ENCODE measurements around the gene BCS1L.
"Not testable (repeated sequence)": the region's sequence is repeated elsewhere in the genome, so short reads cannot be mapped to it uniquely, and the experiment has no call there.

Gene BCS1L

GRCh38 chr2:218662377-218662776, 2.9 kb downstream of the BCS1L start:
- no peak for DNase-seq

DNA sequence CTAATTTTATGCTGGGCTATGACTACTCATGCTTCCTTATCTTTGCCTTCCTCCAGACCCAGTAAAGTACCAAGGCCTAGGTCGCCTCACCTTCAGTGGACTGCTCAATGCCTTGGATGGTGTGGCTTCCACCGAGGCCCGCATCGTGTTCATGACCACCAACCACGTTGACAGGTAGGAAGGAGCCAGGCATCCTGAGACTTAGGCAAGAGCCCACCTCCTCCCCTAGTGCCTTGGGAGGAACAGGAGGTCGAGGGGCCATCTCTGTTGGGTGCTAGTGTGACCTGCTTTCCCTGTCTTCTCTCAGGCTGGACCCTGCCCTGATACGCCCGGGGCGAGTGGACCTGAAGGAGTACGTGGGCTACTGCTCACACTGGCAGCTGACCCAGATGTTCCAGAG, 3.3 kb downstream of the BCS1L start:
- no peak for DNase-seq

- DNase-seq, result no peak
Observed at GRCh38 chr2:218663901-218664300, 4.4 kb downstream of the BCS1L start.

- no peak for DNase-seq
Observed at GRCh38 chr2:218664653-218665052, 5.2 kb downstream of the BCS1L start.

GRCh38 chr2:218671097-218671653, 11.7 kb downstream of the BCS1L start:
- no peak for DNase-seq

DNA sequence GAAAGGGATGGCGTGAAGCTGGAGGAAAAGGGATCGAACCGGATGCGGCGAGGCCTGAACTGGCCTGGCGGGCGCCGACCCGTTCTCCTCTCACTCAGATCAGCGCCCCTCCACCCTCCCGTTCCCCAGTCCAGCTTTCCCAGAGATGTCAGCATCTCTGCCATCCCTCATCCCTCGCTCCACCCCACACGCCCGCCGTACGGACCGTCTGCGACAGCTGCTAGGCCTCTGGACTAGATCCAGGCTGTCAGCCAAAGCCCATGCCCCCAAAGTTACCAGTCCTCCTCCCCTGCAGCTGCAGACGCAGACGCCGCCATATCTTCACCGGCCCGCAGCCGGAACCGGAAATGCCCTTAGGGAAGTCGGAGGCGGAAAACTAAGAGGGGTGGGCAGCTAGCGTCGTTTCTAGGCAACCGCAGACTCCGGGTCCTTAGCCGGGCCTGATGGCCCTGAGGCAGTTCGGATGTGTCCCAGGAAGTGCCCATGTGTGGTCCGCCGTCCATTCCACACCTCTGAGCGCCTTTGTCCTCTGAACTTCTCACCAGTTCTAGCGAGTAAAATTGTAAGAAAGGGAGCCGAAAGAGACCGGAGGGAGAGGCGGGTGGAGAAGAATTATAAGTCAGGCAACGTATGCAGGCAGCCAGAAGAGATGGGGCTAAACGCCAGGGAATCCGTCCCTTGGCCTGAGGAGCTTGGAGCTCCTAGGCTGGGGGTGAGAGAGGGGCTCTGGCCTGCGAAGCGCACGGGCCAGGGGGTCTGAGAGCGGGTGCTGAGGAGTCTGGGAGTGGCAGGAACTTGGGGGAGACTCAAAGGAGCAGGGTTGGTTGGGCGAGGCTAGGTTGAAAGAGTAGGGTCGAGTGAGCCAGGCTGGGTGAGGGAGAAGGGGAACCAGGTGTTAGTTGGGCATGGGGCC, 12.4 kb downstream of the BCS1L start, which contains the start of the genes RNF25 and STK36:
Gene RNF25, minus strand, starts transcription at position 349 of the 913 bp plus-strand sequence. Its CDS starts 32 bp downstream, at position 317.
Gene STK36, plus strand, starts transcription at position 433 of the 913 bp plus-strand sequence. CDS start 744 bp downstream, outside the sequence.
- peak; percentile 48 for DNase-seq

DNA sequence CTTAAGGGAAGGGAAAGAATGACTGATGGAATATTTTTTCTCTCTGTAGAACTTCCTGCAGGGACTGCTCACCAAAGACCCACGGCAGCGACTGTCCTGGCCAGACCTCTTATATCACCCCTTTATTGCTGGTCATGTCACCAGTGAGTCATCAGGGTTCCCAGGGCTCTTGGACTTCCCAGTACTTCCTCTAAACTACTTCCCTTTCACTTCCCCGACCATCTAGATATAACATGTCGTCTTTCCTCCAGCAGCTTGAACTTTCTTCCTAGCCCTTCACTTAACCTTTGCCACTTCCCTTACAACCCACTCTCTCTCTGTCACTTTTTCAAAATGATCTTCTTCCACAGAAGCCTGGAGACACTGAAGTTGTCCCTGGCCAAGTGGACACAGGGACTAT, 19.6 kb downstream of the BCS1L start:
- no peak for DNase-seq

DNA sequence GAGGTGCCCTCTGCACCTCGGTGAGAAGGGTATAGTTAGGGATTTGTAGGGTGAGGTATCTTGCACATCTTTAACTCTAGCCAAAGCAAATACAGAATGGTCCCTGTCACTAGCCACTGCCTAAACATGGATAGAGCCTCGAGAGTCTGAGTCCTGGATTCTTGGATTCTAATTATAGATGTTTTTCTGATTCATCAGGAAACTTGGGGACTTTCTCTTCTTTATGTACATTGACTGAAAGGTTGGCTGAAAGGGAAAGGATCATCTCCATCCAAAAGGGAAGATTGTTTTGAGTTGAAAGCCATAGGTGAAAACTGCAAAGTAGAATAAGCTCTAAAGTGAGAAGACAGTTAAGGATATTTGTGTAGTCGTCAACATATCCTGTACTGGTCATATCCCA, 20.6 kb downstream of the BCS1L start:
- no peak for DNase-seq

DNA sequence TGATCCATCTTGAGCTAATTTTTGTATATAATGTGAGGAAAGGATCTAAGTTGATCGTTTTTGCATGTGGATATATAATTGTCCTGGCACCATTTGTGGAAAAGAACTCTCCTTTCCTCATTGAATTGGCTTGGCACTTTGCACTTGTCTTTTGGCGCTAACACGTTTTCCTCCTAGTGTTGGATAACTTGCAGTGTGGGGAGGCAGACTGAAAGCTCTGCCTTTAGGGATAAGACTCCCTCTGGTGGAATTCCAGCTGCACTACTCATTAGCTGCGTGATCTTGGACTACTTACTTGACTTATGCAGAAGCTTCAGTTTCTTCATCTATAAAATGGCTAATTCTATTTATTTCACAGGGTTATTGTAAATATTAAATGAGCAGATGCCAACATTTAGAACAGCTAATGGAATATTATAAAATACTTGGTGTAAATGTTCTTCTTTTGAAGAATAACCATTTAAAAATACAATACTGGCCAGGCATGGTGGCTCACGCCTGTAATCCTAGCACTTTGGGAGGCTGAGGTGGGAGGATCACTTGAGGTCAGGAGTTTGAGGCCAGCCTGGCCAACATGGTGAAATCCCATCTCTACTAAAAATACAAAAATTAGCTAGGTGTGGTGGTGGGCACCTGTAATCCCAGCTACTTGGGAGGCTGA, 28.0 kb downstream of the BCS1L start:
- DNase-seq, result not testable (repeated sequence)

- DNase-seq, result no peak
Observed at GRCh38 chr2:218691234-218691633, 31.8 kb downstream of the BCS1L start.

GRCh38 chr2:218694405-218695145, 35.1 kb downstream of the BCS1L start:
- DNase-seq, result no peak

GRCh38 chr2:218698885-218699284, 39.4 kb downstream of the BCS1L start:
- no peak for DNase-seq

DNA sequence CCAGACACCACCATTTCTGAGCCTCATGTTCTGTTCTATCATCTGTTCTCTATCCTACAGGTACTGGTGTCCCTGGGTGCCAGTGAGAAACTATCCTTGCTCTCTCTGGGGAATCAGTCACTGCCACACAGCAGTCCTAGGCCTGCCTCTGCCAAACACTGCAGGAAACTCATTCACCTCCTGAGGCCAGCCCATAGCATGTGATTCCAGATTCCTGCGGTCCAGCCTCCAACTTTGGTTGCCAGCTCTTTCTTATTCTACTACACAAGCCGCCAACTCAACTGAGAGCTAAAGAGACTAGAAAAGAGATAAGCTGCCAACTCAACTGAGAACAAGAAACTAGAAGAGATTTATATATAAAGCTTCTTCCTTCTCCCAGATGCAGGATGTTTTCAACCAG, 42.3 kb downstream of the BCS1L start:
- no peak for DNase-seq

DNA sequence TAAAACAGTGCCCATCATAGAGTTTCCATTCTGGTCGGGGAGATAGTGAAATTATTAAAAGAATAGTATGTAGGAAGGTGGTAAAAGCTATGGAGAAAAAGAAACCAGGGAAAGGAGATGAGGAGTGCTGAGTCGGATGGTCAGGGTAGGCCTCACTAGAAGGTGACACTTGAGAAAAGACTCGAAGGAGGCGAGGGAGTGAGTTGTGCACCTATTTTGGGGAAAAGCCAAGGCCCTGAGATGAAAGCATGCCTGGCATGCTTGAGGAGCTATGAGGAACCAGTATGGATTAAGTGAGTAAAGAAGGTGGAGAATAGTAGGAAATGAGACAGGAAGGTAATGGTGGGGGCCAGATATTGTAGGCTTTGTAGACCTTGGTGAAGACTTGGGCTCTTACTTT, 43.9 kb downstream of the BCS1L start:
- DNase-seq, result no peak

DNA sequence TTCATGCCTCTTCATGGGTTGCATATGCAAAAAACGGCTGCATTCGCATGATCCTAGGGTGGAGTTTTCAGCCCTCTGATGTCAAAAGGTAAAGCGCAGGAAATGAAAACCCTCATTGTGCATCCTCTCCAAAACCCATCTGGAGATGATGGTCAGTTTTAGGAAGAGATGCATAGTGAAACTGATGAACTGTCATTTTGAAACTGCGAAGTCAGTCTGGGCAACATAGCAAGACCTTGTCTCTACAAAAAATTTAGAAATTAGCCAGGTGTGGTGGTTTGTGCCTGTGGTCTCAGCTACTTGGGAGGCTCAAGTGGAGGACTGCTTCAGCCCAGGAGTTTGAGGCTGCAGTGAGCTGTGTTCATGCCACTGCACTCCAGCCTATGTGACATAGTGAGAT, 48.6 kb downstream of the BCS1L start:
- no peak for DNase-seq

GRCh38 chr2:218709908-218710307, 50.4 kb downstream of the BCS1L start:
- DNase-seq, result no peak

DNA sequence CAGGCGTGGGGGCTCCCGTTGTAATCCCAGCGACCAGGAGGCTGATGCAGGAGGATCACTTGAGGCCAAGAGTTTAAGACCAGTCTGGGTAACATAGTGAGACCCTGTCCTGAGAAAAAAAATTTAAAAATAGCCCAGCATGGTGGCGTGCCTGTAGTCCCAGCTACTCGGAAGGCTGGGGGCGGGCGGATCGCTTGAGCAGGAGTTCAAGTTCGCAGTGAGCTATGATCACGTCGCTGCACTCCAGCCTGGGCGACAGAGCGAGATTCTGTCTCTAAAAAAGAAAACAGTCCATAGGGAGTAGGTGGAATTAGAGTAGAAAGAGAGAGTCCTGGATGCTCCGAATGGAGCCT, 50.8 kb downstream of the BCS1L start:
- no peak for DNase-seq

DNA sequence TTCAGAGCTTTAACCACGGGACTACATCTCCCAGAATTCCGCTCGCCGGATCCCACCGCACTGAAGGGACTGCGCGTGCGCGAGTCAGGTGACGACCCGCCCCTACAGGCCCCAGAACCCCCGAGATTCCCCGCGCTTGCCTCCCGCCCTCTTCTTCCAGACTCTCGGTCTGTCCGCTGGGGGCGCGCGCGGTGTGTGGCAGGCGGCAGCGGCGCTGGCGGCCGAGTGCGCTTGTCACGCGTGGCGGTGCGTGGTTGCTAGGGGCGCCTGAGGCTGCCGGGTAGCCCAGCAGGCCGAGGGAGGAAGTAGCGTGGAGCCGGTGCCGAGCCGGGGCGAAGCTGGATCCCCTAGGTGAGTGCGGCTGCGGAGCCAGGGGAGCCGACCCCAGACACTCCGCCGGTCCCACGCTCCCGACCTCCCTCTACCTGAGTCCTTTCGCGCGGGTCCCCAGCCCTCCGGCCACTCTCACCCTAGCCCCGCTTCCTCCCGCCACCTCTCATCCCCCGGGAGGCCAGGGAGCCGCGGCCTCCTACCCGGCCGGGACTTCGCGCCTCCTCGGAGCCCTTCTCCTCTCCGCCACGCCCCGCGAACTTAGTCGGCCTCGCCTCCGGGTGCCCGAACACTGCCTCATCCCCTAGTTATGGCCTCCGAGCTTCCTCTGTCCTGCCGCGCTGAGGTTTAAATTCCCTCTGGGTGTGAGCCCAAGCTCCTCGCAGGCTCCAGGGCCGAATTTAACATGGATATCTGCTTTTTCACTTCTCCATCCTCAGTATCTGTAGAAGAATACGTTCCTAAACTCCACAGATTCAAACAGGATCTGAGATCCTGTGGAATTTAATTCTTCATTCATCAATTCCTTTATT, 51.4 kb downstream of the BCS1L start, which contains the start of gene TTLL4:
Gene TTLL4, plus strand, starts transcription at position 149 of the 863 bp plus-strand sequence. CDS start 26,842 bp downstream, outside the sequence.
- peak; percentile 65 for DNase-seq

DNA sequence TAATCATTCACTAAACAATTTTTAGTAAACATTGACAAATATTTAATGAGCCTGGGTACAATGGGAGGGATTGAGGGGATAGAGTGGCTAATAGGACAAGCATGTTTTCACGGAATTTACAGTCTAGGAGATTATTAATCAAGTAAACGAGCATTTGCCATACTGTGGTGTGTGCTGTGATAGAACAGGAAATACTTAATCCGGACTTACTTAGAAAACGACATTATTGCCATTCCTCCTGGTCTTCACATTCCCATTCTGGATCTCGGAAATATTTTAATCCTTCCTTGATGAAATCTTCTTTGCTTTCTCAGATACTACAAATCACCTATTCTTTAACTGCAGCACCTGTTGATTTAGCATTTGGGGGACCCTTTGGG, 52.1 kb downstream of the BCS1L start:
- DNase-seq, result no peak
